Activated naive CD8-positive, alpha-beta T cell treated with anti-CD3 and anti-CD28 coated beads, Interleukin-2, amount 50 U/mL, for 24 hours (primary cell): Measurements from ENCODE around the gene PIAS1.

ENCODE experiments used
- ATAC-seq: fragments of 150-1000 bp; cut with Tn5 transposase; one replicate; pipeline ENCODE4 v1.10.0; 2021
- DNase-seq: peaks from one replicate; pipeline ENCODE4 v3.0.0; 2021
- H3K27ac Mint-ChIP-seq: one replicate; pipeline ENCODE4 v1.8.0; 2021; ENCODE audit warnings: mild to moderate bottlenecking, mixed read lengths
- H3K27me3 Mint-ChIP-seq: one replicate; pipeline ENCODE4 v1.8.0; 2021; ENCODE audit warnings: mixed read lengths
- H3K36me3 Mint-ChIP-seq: one replicate; pipeline ENCODE4 v1.8.0; 2021; ENCODE audit warnings: low read depth, mixed read lengths
- H3K4me1 Mint-ChIP-seq: one replicate; pipeline ENCODE4 v1.8.0; 2021; ENCODE audit warnings: mixed read lengths
- H3K4me3 Mint-ChIP-seq: one replicate; pipeline ENCODE4 v1.8.0; 2021; ENCODE audit warnings: mild to moderate bottlenecking, moderate library complexity, mixed read lengths
- H3K9me3 Mint-ChIP-seq: one replicate; pipeline ENCODE4 v1.8.0; 2021; ENCODE audit warnings: mixed read lengths

The PIAS1 gene

DNA sequence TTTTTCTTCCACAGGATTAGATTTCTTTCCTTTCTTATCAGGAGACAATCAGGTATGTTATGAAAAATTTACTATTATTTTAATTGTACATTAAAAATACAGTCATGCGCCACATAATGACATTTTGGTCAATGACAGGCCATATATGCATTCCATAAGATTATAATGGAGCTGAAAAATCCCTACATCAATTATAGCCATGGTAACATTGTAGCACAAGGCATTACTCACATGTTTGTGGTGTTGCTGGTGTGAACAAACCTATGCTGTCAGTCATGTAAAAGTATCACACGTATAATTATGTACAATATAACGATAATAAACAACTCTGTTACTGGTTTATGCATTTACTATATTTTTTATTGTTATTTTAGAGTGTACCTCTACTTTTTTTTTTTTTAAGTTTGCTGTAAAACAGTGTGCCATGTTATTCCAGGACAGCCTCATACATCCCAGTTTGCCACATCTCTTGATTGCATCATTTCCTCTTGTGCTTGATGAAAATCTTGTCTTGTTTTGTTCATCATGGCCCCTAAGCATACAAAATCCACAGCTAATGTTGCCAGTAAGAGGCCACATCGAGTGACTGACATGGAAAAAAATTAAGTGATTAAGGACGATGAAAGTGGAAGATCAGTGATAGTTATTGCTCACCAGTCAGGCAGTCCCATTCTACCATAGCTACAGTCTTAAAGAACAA, 129.7 kb downstream of the PIAS1 start:
- Mint-ChIP-seq H3K27ac (peak overlapping the region; percentile 53), H3K36me3 (peaks cover 48% of the 10 kb centered on the region), H3K4me1 (peaks cover 7% of the 10 kb centered on the region), H3K4me3 (no peak overlapping the region), H3K9me3 (no peaks in the 10 kb centered on the region), H3K27me3 (no peaks in the 10 kb centered on the region)
- DNase-seq (no peak), ATAC-seq (no peak)

DNA sequence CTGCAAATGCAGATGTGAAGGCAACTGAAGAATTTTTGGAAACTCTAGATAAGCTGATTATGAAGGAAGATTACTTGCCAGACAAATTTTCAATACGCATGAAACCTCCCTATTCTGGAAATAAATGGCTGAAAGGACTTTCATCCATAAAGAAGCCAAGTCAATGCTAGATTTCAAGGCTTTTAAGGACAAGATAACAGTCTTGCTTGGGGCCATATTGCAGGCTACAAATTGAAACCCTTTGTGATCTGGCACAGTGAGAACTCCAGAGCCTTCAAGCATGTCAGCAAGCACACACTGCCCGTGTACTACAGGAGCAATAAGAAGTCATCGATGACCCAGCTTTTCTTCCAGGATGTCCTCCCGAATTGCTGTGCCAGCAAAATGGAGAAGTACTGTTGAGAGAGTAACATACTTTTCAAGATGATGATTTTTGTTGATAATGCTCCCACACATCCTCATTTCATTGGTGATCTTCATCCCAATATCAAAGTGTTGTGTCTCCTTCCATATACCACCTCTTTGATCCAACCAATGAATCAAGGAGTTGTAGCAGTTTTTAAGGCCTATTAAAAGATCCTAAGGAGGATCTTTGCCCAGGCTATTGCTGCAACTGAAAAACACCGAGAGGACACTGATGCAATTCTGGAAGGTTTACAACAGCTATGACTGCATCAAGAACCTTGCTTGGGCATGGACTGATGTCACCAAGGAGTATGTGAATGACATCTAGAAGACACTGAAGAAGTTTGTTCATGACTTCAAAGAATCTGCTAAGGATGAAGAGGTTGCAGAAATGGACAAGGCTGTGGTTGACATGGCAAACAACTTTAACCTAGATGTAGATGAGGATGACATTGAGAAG, 130.7 kb downstream of the PIAS1 start:
- no peak for ATAC-seq
- H3K36me3 Mint-ChIP-seq, result peaks cover 50% of the 10 kb centered on the region
- no peaks in the 10 kb centered on the region for H3K9me3 Mint-ChIP-seq
- peaks cover 7% of the 10 kb centered on the region for H3K4me1 Mint-ChIP-seq
- no peak overlapping the region for H3K27ac Mint-ChIP-seq
- no peaks in the 10 kb centered on the region for H3K27me3 Mint-ChIP-seq
- H3K4me3 Mint-ChIP-seq, result no peak overlapping the region
- no peak for DNase-seq

DNA sequence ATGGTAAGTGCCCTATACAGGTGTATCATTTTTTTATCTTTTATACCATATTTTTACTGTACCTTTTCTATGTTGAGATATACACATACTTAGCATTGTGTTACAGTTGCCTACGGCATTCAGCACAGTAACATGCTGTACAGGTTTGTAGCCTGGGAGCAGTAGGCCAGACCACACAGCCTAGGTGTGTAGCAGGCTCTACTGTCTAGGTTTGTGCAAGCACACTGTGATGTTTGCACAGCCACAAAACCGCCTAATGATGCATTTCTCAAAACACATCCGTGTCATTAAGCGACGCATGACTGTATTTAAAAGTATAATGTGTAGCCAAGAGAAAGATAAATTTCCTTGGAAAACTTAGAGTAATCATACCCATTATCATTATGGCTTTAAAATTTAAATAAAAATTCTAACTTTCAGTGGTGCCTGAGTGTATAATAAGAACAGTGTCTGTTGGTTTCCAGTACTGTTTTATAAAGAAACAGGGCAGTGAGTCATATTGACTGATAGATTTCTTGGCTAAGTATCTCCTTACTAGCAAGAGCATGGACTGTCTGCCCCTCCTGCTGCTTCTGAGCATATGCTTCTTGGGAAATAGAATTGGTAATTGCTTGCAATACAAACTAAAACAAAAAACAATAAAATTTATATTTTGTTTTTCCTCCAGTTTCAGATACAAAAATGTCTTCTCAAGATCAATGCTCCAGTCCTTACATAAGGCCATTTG, 132.7 kb downstream of the PIAS1 start:
- H3K36me3 Mint-ChIP-seq, result peaks cover 51% of the 10 kb centered on the region
- no peak for DNase-seq

DNA sequence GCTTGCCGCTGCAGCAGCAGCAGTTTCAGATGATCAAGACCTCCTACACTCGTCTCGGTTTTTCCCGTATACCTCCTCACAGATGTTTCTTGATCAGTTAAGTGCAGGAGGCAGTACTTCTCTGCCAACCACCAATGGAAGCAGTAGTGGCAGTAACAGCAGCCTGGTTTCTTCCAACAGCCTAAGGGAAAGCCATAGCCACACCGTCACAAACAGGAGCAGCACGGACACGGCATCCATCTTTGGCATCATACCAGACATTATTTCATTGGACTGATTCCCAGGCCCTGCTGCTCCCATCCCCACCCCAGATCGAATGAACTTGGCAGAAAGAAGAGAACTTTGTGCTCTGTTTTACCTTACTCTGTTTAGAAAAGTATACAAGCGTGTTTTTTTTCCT, 133.4 kb downstream of the PIAS1 start:
- ATAC-seq (no peak), DNase-seq (no peak)
- Mint-ChIP-seq H3K4me3 (no peak overlapping the region), H3K36me3 (peaks cover 51% of the 10 kb centered on the region), H3K27ac (no peak overlapping the region), H3K9me3 (no peaks in the 10 kb centered on the region), H3K27me3 (no peaks in the 10 kb centered on the region), H3K4me1 (peaks cover 7% of the 10 kb centered on the region)

More for the DNA sequence above, 132.7 kb downstream of the PIAS1 start:
- no peak overlapping the region for H3K4me3 Mint-ChIP-seq
- H3K27me3 Mint-ChIP-seq, result no peaks in the 10 kb centered on the region
- ATAC-seq, result no peak
- no peaks in the 10 kb centered on the region for H3K9me3 Mint-ChIP-seq
- H3K27ac Mint-ChIP-seq, result no peak overlapping the region
- peaks cover 7% of the 10 kb centered on the region for H3K4me1 Mint-ChIP-seq

DNA sequence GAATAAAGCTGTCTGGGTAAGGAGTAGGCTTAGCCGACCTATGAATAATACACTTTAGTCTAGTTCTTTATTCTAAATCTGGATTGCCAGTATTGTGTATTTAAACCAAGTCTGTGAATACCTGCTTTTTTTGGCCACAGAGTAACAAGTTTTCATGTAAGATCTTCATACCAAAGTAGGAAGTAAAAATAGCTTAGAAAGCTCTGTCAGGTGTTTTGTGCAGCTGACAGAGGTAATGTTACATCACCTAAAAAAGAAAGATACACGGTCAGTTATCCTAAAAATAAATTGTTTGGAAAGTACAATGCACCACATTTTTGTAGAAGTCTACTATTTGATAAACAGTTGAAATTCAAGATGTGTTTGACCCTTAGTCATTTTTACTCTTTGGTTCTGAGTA, 134.5 kb downstream of the PIAS1 start:
- DNase-seq, result no peak
- Mint-ChIP-seq H3K4me1 (peaks cover 7% of the 10 kb centered on the region), H3K36me3 (peaks cover 50% of the 10 kb centered on the region), H3K4me3 (no peak overlapping the region), H3K27ac (no peak overlapping the region), H3K27me3 (no peaks in the 10 kb centered on the region), H3K9me3 (no peaks in the 10 kb centered on the region)
- ATAC-seq, result no peak

DNA sequence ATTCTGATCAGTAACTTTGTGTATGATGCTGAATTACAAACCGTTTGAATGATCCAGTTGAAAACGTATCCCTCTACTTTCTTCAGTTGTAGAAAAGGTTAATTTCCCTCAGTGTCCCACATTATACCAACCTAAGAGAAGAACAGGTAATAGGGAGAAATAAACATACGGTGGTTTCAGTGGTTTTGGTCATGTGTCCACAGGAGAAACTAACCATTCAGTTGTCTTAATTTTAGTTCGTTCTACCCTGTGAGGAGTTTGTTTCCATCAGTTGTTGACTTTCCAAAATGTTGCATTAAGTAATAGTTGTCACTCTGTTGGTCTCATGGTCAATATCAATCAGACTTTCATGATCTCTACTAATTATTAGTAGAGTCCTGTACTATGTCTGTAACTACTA, 135.9 kb downstream of the PIAS1 start:
- H3K4me1 Mint-ChIP-seq, result peaks cover 5% of the 10 kb centered on the region
- H3K36me3 Mint-ChIP-seq, result peaks cover 45% of the 10 kb centered on the region
- ATAC-seq (no peak), DNase-seq (no peak)
- no peak overlapping the region for H3K4me3 Mint-ChIP-seq
- H3K27me3 Mint-ChIP-seq, result no peaks in the 10 kb centered on the region
- no peaks in the 10 kb centered on the region for H3K9me3 Mint-ChIP-seq
- H3K27ac Mint-ChIP-seq, result peak overlapping the region; percentile 25

DNA sequence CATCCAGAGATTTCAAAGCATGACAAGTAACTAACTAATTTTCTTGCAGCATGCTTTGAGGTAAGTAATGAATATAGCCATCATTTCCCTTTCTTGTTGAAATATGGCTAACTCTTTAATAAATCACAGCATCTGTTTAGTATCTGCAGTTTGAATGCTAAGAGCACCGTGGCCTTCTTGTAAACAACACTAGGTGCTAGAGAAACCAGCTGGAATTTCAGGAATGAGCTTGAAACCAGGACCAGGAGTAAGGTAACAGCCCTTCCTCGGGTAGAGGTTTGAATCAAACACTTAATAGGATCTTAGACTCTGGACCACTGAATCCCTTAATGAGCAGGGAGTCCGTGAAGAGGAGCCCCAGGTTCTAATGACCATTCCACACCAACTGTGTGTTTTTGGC, 137.4 kb downstream of the PIAS1 start:
- Mint-ChIP-seq H3K36me3 (peaks cover 40% of the 10 kb centered on the region), H3K4me1 (peaks cover 5% of the 10 kb centered on the region), H3K4me3 (no peak overlapping the region), H3K27me3 (no peaks in the 10 kb centered on the region), H3K9me3 (no peaks in the 10 kb centered on the region), H3K27ac (no peak overlapping the region)
- ATAC-seq, result no peak
- no peak for DNase-seq

DNA sequence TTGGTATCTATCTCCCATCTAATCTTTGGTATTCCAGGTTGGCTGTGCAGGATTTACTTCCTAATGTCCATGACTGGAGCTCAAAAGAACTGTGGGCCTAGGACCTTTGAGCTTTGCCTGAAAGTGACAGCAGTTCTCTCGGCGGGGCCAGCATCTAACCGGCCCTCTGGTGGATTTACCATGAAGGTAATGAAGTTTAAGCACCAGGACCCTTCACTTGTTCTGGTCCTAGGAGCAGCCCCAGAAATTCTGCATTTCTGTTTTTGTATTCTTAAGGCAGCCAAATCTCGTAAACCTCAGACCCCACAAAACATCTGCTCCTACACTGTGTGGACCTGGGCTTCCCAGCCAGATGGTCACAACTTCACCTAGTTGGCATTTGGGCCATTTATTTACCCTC, 138.0 kb downstream of the PIAS1 start:
- DNase-seq, result no peak
- H3K4me3 Mint-ChIP-seq, result no peak overlapping the region
- H3K27ac Mint-ChIP-seq, result no peak overlapping the region
- no peaks in the 10 kb centered on the region for H3K9me3 Mint-ChIP-seq
- H3K36me3 Mint-ChIP-seq, result peaks cover 40% of the 10 kb centered on the region
- no peaks in the 10 kb centered on the region for H3K27me3 Mint-ChIP-seq
- peaks cover 5% of the 10 kb centered on the region for H3K4me1 Mint-ChIP-seq
- ATAC-seq, result no peak

DNA sequence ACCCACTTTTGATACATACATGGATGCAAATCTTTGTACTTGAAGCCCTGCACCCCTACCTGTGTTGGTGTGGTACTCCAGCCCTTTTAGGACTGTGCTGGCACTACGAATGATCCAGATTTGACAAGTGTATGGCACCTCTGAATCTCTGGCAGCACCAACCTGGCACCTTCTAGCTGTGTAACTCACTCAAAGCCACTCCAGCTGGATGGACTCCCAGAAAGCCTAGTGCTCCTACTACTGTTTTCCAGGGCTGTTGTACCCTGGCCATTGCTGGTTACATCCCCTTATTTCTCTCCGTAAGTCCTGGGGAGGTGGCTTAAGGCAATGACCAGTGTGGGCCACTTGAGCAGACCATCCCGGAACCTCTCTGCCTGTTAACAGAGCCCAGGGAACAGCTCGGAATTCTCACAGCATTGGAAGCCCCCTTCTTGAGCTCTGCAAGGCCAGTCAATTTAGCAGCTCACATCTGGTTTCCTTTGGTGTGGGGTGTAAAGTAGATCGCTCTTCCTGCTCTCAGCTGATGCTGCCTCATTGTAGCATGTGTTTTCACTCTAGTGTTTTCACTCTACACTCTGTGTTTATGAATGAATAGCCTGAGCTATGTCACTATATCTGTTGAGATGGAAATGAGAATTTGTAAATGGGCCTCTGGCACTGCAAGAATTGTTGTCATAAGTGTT, 138.8 kb downstream of the PIAS1 start:
- Mint-ChIP-seq H3K27me3 (no peaks in the 10 kb centered on the region), H3K27ac (no peak overlapping the region), H3K36me3 (peaks cover 34% of the 10 kb centered on the region), H3K4me1 (peaks cover 2% of the 10 kb centered on the region), H3K4me3 (no peak overlapping the region), H3K9me3 (no peaks in the 10 kb centered on the region)
- DNase-seq (no peak), ATAC-seq (peak; percentile 5)

DNA sequence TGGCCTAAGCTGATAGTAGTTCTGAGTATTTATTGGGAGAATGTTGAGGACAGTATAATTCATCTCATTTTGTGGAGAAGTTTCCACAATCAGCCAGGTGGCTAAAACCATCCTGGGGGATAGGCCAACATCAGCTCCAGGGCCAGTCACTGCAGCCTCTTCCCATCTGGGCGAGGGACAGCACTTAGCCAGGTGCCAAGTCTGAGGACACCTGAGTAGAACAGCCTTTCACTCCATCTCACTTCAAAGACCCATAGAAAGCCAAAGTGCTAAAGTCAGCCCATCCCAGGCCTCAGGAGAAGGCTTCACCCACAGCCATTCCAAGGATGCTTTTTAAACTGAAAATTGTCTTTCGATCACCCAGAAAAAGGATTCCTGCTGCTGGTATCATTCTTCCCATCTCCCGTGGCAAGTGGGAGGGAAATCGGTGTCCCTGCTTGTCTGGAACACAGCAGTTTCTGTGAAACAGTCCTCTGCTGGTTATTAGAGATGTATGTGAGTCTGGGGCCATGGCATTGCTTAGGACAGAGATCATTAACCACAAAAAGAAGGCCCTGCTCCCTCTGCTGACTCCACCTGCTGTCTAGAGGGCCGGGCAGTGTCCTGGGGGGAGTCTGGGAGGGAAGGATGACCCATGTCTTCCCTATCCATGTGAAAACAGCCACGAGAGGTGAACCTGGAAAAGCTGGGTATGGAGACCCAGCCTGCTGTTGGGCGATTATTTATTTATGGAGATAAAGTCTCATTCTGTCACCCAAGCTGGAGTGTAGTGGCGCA, 141.4 kb downstream of the PIAS1 start:
- H3K27ac Mint-ChIP-seq, result peak overlapping the region; percentile 34
- no peak for ATAC-seq
- H3K4me1 Mint-ChIP-seq, result no peaks in the 10 kb centered on the region
- no peak for DNase-seq
- H3K4me3 Mint-ChIP-seq, result no peak overlapping the region
- H3K9me3 Mint-ChIP-seq, result no peaks in the 10 kb centered on the region
- H3K27me3 Mint-ChIP-seq, result no peaks in the 10 kb centered on the region
- H3K36me3 Mint-ChIP-seq, result peaks cover 16% of the 10 kb centered on the region

DNA sequence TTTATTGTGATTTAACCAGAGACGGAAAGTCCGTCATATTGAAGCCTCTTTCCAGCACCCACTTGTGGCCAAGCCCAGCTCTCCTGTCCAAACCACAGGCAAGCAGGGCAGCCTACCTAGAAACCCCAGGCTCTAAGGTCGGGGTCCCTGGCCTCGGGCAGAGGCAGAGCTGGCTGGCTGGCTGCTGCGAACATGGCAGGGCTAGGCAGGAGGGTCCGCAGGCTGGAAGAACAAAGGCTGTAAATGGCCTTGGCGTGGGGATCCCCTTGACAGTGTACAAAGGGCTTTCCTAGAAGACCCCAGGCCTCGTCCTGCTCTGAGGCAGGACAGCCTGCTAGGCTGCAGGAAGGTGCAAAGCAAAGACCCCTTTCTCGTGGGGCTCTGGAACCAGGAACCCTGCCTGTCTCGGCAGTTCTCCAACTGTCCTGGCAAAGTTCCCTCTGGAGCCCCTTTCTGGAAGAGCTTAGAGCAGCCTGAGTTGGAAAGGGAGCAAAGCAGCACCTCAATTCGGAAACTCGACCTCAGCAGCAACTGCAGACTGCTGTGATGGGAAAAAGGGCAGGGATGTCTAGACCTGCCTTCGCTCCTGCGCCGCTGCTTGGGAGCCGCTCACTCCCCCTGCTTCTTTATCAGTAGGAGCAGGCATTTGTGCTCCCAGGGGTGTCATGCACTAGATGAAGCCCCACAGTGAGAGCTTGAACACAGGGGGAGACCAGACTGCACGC, 142.5 kb downstream of the PIAS1 start:
- Mint-ChIP-seq H3K27me3 (no peaks in the 10 kb centered on the region), H3K4me1 (no peaks in the 10 kb centered on the region), H3K9me3 (no peaks in the 10 kb centered on the region), H3K36me3 (peaks cover 15% of the 10 kb centered on the region), H3K4me3 (no peak overlapping the region), H3K27ac (no peak overlapping the region)
- DNase-seq, result no peak
- no peak for ATAC-seq

DNA sequence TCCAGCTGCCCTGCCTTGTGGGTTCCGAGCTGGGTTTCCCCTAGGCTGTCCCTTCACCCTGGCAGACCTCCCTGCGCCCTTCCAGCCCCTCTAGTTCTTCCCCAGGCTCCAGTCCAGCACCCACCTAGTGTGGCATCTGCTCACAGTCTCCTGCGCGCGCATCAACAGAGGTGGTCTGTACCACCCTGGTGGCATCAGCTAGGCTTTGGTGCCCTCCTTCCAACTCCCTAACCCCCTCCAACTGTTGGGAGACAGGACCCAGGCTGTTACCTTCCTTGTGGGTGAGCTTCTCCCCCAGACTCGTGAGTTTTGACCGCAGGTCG, 143.0 kb downstream of the PIAS1 start:
- Mint-ChIP-seq H3K9me3 (no peaks in the 10 kb centered on the region), H3K4me3 (no peak overlapping the region), H3K36me3 (peaks cover 15% of the 10 kb centered on the region), H3K27ac (no peak overlapping the region), H3K27me3 (no peaks in the 10 kb centered on the region), H3K4me1 (no peaks in the 10 kb centered on the region)
- ATAC-seq, result no peak
- DNase-seq, result no peak

DNA sequence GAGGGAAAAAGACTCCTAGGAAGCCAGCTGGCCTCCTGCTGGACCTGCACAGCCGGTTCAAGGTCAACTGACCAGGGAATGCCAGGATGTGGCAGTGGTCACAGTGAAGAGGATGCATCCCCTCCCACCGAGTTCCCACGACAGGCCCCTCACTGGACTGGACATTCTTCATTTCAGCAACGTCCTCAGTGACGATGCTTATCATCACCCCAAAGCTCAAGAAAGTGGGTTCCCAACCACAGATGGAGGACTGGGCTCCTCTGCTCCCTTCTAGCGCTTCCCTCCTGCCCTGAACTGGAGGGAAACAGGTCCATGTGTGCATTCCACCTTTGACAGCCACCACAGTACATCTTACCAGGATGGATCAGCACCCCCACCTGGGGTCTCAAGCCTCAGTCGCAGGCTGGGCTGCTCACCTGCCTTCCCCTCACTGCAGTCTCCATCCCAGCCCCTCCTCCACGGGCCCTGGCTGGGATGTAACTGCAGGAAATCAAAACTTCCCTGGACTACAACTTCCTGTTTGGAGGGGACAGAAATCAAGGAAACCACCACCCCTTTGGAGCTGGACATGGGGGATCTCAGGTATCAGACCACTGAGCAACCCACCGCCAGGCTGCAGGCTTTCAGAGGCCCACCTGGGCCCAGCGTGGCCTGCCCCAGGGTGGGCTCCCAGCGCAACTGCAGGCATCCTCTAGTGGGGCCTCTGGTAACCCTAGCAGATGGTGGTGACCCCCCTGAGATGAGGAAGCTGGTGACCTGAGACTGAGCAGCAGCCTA, 143.7 kb downstream of the PIAS1 start:
- no peak for ATAC-seq

More for the DNA sequence above, 143.7 kb downstream of the PIAS1 start:
- peaks cover 15% of the 10 kb centered on the region for H3K36me3 Mint-ChIP-seq
- H3K27ac Mint-ChIP-seq, result no peak overlapping the region
- no peaks in the 10 kb centered on the region for H3K4me1 Mint-ChIP-seq
- no peaks in the 10 kb centered on the region for H3K9me3 Mint-ChIP-seq
- no peaks in the 10 kb centered on the region for H3K27me3 Mint-ChIP-seq
- no peak for DNase-seq
- H3K4me3 Mint-ChIP-seq, result no peak overlapping the region
